ENCODE data around the gene PTGS1.

GRCh38 chr9:122394265-122395125 is 23.7 kb downstream of the PTGS1 start:
- TF ChIP-seq, protein P1, sequence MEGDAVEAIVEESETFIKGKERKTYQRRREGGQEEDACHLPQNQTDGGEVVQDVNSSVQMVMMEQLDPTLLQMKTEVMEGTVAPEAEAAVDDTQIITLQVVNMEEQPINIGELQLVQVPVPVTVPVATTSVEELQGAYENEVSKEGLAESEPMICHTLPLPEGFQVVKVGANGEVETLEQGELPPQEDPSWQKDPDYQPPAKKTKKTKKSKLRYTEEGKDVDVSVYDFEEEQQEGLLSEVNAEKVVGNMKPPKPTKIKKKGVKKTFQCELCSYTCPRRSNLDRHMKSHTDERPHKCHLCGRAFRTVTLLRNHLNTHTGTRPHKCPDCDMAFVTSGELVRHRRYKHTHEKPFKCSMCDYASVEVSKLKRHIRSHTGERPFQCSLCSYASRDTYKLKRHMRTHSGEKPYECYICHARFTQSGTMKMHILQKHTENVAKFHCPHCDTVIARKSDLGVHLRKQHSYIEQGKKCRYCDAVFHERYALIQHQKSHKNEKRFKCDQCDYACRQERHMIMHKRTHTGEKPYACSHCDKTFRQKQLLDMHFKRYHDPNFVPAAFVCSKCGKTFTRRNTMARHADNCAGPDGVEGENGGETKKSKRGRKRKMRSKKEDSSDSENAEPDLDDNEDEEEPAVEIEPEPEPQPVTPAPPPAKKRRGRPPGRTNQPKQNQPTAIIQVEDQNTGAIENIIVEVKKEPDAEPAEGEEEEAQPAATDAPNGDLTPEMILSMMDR (IDR thresholded peaks at IDR 0.05; ENCODE audit: control extremely low read depth in 1 of 3, insufficient read depth in 1 of 3, low read depth in 1 of 3, low read length in 3 of 3), result no peak
- no peak for TF ChIP-seq SRF (IDR thresholded peaks at IDR 0.05; ENCODE audit: low read depth, low read length)
- no peak for TF ChIP-seq EP300 (IDR thresholded peaks at IDR 0.05; ENCODE audit: borderline replicate concordance in 1 of 2, low read depth in 2 of 2, low read length in 2 of 2)
- no peak for TF ChIP-seq YY1 (IDR thresholded peaks at IDR 0.05; ENCODE audit: low read depth, low read length)
- TF ChIP-seq SAP30 (IDR thresholded peaks at IDR 0.05; ENCODE audit: insufficient read depth, insufficient replicate concordance, low read length), result no peak
- no peak for TF ChIP-seq EZH2 (IDR thresholded peaks at IDR 0.05; ENCODE audit: low read depth, low read length, severe bottlenecking)
- no peak for TF ChIP-seq USF2 (IDR thresholded peaks at IDR 0.05; ENCODE audit: low read length)
- TF ChIP-seq SP1 (IDR thresholded peaks at IDR 0.05; ENCODE audit: low read depth, low read length), result no peak
- TF ChIP-seq POLR2AphosphoS5 (IDR thresholded peaks at IDR 0.05; ENCODE audit: low read depth, low read length), result no peak
- TF ChIP-seq MAX (IDR thresholded peaks at IDR 0.05), result no peak
- TF ChIP-seq SP4 (IDR thresholded peaks at IDR 0.05; ENCODE audit: low read length), result no peak
- no peak for TF ChIP-seq ZNF274 (IDR thresholded peaks at IDR 0.05; ENCODE audit: borderline replicate concordance, extremely low read depth, low read length)
- TF ChIP-seq CEBPB (IDR thresholded peaks at IDR 0.05; ENCODE audit: low read depth, low read length), result no peak
- no peak for TF ChIP-seq PHF8 (conservative IDR thresholded peaks at IDR 0.05; ENCODE audit: low read depth, low read length)

All from H1 (cell line).